Activated CD8-positive, alpha-beta memory T cell treated with anti-CD3 and anti-CD28 coated beads, Interleukin-2, amount 50 U/mL, for 24 hours (primary cell): ENCODE data around the gene TRIM64.
"Not testable (repeated sequence)": the region's sequence is repeated elsewhere in the genome, so short reads cannot be mapped to it uniquely, and the experiment has no call there.

Experiments used
- DNase-seq: peaks from one replicate; pipeline ENCODE4 v3.0.0-alpha.2; 2020; ENCODE audit errors: extremely low read depth

TRIM64 gene, protein sequence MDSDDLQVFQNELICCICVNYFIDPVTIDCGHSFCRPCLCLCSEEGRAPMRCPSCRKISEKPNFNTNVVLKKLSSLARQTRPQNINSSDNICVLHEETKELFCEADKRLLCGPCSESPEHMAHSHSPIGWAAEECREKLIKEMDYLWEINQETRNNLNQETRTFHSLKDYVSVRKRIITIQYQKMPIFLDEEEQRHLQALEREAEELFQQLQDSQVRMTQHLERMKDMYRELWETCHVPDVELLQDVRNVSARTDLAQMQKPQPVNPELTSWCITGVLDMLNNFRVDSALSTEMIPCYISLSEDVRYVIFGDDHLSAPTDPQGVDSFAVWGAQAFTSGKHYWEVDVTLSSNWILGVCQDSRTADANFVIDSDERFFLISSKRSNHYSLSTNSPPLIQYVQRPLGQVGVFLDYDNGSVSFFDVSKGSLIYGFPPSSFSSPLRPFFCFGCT

DNA sequence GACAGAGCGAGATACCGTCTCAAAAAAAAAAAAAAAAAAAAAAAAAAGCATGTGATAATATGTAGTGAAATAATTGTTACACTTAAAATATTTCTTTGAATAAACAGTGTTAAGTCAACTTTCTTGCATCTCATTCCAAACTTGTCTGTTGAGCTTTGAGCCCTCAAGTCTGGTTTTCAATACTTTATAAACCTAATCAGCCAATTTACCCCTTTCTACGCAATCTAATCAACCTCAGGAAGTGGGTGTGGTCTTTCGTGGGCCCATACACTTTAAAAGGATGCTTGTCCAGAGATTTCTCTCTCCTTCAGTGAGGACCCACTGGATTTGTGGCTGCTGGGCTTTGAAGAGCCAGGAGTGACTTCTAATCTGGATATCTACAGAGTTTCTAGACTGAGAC is at the start of gene TRIM64:
Gene TRIM64 (plus strand): TSS at position 301 of the 400 bp plus-strand sequence. CDS start 2,467 bp downstream, outside the sequence.
- not testable (repeated sequence) for DNase-seq

DNA sequence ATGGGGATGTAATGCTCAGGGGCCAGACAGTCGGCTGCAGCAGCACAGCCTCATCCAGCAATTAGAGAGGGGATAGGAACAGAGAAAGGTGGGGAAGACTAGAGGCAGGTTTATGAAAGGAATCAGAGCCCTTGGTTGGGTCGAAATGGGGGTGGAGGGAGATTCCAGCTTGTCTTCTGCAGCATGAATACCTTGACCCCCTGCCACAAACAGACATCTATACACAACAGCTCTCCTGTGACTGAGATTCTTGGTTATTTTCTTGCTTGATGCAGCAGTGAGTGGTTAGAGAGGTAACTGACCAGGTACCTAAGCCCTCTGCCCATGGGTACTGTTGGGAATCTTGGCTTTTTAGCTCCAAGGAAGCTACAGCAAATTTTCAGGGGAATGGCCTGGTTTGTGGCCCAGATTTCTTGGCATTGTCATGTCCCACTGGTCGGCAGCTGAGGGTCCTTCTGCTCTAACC is 43.6 kb upstream of the TRIM64 start, which contains the start of gene TRIM49D1:
Gene TRIM49D1 (minus strand): TSS at position 51 of the 466 bp plus-strand sequence. CDS start 4,535 bp downstream, outside the sequence.
- DNase-seq: no peak

DNA sequence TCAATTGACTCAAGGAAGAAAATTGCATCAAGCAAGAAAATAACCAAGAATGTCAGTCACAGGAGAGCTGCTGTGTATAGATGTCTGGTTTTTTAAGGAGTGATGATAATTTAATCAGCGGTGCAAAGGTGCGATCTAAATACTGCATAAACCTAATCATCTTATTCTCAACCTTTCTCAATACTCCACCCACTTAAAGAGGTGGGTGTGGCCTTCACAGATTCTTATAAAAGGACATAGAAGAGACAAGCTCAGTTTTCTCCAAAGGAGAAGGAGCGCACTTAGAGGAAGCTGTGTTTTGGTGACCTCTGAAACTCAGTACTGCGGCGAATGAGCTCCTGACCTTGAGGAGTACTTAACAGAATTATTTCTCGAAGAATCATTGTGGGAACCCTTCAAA is 42.1 kb upstream of the TRIM64 start, which contains the start of gene TRIM49D2:
Gene TRIM49D2 (plus strand): TSS at position 301 of the 400 bp plus-strand sequence. CDS start 2,698 bp downstream, outside the sequence.
- not testable (repeated sequence) for DNase-seq

DNA sequence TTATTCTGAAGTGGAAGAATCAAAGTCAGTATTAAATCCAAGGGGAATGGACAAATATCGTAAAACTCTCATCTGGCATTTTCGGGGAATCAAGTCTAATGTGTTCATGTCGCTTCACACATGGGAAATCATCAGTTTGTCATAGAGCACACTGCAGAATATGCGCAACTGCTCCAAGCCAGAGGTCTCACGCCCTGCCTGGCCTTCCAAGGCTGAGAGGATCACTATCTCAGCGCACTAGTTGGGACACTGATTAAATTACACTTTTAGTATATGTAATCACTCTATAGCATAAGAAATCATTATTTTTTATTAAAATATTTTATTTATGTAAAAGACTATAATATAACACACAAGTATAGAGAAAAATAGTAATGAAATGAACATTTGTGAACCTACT is 5.0 kb upstream of the TRIM64 start:
- not testable (repeated sequence) for DNase-seq
